Measurements from ENCODE around the gene TMEM214. TPM values are rescaled to one million over a fixed set of nuclear protein-coding genes. Genes with fewer than 3 reads are reported as not detected.
A peak's percentile ranks its signal among the peaks of the same experiment; 100 is the strongest.

Gene TMEM214, protein sequence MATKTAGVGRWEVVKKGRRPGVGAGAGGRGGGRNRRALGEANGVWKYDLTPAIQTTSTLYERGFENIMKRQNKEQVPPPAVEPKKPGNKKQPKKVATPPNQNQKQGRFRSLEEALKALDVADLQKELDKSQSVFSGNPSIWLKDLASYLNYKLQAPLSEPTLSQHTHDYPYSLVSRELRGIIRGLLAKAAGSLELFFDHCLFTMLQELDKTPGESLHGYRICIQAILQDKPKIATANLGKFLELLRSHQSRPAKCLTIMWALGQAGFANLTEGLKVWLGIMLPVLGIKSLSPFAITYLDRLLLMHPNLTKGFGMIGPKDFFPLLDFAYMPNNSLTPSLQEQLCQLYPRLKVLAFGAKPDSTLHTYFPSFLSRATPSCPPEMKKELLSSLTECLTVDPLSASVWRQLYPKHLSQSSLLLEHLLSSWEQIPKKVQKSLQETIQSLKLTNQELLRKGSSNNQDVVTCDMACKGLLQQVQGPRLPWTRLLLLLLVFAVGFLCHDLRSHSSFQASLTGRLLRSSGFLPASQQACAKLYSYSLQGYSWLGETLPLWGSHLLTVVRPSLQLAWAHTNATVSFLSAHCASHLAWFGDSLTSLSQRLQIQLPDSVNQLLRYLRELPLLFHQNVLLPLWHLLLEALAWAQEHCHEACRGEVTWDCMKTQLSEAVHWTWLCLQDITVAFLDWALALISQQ
- total RNA-seq (2014; rRNA removed; shearing (Covaris generic); ENCODE audit: low replicate concordance) = 35.7 and 47.2 TPM in 2 replicates

DNA sequence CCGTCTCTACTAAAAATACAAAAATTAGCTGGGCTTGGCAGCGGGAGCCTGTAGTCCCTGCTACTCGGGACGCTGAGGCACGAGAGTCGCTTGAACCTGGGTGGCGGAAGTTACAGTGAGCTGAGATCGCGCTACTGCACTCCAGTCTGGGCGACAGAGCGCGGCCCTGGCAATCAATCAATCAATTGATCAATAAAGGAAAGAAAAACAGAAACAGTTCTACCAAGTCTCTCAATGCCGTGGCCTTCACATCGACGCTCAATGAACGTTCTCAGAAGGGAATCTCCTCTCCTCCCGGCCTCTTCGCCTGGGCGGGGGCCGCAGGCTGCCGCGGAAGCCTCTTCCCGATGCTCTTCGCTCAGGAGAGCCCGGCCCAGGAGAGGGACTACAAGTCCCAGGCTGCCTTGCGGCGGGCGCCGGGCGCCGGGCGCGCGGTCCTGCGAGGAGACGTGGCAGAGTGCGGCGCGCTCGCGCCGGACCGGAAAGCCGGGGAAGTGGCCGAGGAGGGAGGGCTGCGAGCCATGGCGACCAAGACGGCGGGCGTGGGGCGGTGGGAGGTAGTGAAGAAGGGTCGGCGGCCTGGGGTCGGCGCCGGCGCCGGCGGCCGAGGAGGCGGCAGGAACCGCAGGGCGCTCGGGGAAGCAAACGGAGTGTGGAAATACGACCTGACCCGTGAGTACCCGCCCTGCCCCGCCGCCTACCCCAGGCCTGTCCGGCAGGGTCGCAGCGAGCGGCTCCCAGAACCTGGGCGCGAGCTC is at the start of gene TMEM214:
Gene TMEM214, plus strand, starts transcription at position 471 of the 758 bp plus-strand sequence. Its CDS starts 51 bp downstream, at position 522.
- Histone ChIP-seq H3K9me3 (no peaks in the 10 kb centered on the region), H3K4me3 (peak within 1 kb of the TSS; percentile 75), H3K36me3 (peaks cover 49% of the 10 kb centered on the region), H3K27me3 (no peaks in the 10 kb centered on the region)
- DNase-seq = peak; percentile 90

DNA sequence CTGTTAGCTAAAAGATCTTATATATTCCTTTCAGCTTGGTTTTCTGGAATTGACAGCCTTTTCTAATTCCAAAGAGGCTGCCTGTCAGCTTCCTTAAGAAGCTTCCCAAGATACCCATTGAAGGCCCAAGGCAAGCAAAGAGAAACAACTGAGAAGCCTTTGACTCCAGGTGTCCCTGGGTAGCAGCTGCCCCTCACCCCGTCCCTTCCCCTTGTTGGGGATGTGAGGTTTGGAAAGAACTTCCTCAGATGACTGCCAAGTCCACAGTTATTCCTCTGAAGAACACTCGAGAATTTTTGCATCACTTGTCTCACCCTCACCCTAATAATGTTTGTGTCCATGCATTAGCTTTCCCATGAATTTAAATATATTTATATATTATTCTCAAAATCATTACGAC is 49.0 kb upstream of the TMEM214 start:
- no peaks in the 10 kb centered on the region for H3K9me3 ChIP-seq
- H3K27me3 ChIP-seq = no peaks in the 10 kb centered on the region
- no peak for DNase-seq
- peaks cover 4% of the 10 kb centered on the region for H3K36me3 ChIP-seq
- H3K4me3 ChIP-seq = no peak overlapping the region

DNA sequence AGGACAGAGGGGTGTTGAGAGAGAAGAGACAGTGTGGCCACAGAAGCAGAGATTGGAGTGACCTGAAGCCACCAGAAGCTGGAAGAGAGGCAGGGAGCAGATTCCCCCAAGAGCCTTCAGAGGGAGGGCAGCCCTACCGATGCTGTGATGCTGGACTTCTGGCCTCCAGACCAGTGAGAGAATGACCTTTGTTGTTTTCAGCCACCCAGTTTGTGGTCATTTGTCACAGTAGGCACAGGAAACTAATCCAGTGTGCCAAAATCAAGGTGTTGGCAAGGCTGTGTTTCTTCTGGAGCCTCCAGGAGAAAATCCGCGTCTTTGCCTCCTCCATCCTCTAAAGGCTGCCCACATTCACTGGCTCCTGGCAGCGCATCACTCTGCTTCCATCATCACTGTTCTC is 47.0 kb upstream of the TMEM214 start:
- Histone ChIP-seq H3K4me3 (no peak overlapping the region), H3K36me3 (peaks cover 4% of the 10 kb centered on the region), H3K9me3 (no peaks in the 10 kb centered on the region), H3K27me3 (no peaks in the 10 kb centered on the region)
- no peak for DNase-seq

DNA sequence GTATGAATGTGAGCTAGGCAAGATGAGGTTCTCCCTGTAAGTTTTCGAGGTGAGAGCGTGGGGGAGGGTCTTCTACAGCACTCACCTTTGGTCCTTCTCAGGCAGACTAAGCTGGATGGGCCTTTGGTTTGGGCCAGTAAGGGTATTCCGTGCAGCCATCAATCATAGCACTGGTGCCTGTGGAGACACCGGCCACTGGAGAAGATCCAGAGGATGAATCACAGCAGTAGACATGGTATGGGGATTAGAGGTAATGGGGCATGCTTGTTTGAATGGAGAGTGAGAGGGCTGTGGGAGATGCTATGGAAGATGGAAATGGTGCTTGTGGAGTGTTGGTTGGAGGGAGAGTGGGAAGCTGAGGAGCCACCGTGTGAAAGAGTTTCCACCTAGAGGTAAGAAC is 46.2 kb upstream of the TMEM214 start:
- H3K27me3 ChIP-seq = no peaks in the 10 kb centered on the region
- no peak overlapping the region for H3K4me3 ChIP-seq
- DNase-seq = peak; percentile 73
- no peaks in the 10 kb centered on the region for H3K9me3 ChIP-seq
- H3K36me3 ChIP-seq = peaks cover 4% of the 10 kb centered on the region

DNA sequence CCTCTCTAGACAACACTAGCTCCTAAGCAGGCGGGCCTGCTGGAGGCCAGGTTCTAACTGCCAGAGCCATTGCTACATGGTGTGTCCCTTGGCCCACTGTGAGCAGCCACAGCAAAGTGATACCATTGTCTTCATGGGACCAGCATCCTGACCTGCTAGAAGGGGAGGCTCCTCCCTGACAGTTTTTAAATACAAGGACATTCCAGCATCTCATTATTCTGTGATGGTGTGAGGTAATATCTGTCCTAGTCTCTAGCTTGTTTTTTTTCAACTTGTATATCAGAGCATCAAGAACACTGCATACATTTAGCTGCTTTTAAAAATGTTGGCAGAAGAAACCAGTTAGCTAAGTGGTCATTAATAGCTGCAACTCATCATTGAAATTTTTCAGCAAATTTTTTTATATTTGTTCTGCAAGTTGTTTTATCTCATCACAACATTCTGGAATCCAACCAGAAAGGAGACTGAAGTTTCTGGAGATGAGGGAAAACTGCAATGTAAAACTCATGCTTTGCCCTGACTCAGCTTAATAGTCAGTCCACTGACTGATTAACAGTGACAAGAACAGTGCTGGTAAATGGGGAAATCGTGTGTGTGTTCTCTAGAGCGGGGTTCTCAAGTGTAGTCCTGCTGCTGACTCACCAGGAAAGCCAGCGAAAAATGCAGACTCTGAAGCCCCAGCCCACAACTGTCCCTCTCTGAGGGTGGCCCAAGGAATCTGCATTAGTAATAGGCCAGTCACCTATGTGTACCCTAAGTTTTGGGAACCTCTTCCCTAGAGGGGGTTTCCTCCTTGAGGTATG is 44.5 kb upstream of the TMEM214 start:
- no peaks in the 10 kb centered on the region for H3K27me3 ChIP-seq
- no peaks in the 10 kb centered on the region for H3K9me3 ChIP-seq
- peaks cover 4% of the 10 kb centered on the region for H3K36me3 ChIP-seq
- DNase-seq = peak; percentile 31
- H3K4me3 ChIP-seq = no peak overlapping the region

DNA sequence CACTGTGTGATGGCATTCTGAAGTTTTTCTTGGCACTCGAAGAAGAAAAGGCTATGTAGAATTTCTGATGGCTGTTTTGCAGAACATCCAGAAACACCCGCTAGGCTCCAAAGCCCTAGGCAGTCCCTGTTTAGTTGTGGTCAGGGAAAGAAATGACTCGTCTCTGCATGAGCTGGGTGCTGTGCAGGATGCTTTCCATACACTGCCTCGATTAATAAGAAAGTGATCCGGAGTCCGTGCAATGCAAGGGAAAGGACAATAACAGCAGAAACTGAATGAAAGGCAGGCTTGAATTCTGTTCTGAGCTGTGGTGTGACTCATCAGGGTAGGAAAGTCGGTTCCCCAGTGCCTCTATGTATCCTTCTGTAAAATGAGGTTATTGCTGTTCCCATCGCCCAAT is 43.6 kb upstream of the TMEM214 start:
- Histone ChIP-seq H3K4me3 (no peak overlapping the region), H3K9me3 (no peaks in the 10 kb centered on the region), H3K27me3 (no peaks in the 10 kb centered on the region), H3K36me3 (peaks cover 4% of the 10 kb centered on the region)
- DNase-seq = peak; percentile 42

DNA sequence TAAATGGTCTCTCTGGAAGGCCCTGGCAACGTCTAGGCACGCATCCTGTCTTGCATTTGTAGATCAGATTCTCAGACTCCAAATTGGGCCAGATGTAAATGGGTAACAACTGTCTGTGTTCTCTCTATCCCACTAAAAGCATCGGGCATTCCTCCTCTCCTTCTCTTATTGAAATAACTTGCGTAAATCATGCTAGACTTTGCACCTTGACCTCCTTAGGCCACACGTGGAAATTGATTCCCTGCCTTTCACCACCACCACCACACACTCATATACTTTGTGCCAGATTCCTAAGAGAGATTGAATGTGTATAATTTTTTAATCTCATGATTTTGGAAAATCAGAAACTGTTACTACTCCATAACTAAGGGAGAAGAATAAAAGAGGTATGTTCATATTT is 41.0 kb upstream of the TMEM214 start:
- DNase-seq = no peak
- Histone ChIP-seq H3K4me3 (no peak overlapping the region), H3K27me3 (no peaks in the 10 kb centered on the region), H3K36me3 (no peaks in the 10 kb centered on the region), H3K9me3 (no peaks in the 10 kb centered on the region)

DNA sequence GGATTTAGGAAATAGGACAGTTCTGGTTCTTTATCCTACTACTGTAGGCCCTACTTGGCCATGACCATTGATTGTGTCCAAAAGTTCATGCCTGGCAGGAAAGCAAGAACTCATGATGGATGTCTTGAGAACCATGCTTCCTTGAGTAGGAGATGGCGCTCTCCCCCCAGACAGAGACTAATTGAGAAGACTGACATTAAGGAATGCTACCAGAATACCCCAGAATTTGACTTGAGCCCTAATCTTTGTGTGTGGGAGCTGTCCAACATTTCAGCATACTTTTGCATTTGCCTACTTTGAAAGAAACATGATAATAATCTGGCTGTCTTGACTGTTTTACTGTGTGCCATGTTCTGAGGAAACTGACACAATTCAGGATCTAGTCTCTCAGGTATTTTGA is 39.0 kb upstream of the TMEM214 start:
- no peaks in the 10 kb centered on the region for H3K27me3 ChIP-seq
- DNase-seq = no peak
- H3K9me3 ChIP-seq = no peaks in the 10 kb centered on the region
- H3K4me3 ChIP-seq = no peak overlapping the region
- H3K36me3 ChIP-seq = no peaks in the 10 kb centered on the region

DNA sequence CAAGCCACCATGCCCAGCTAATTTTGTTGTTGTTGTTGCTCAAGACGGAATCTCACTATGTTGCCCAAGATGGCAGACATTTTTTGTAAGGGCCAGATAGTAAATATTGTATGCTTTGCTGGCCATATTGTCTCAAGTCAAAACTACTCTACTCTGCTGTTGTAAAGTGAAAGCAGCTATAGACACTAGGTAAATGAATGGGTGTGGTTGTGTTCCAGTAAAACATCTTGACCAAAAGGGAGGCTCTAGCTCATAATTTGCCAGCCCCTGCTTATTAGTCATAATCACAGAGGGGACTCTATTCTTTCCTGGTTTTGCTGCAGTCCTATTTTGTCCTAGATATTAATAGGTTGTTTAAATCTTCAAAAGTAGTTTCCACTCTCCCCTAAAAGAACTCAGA is 37.8 kb upstream of the TMEM214 start:
- Histone ChIP-seq H3K4me3 (no peak overlapping the region), H3K9me3 (no peaks in the 10 kb centered on the region), H3K36me3 (no peaks in the 10 kb centered on the region), H3K27me3 (no peaks in the 10 kb centered on the region)
- no peak for DNase-seq

DNA sequence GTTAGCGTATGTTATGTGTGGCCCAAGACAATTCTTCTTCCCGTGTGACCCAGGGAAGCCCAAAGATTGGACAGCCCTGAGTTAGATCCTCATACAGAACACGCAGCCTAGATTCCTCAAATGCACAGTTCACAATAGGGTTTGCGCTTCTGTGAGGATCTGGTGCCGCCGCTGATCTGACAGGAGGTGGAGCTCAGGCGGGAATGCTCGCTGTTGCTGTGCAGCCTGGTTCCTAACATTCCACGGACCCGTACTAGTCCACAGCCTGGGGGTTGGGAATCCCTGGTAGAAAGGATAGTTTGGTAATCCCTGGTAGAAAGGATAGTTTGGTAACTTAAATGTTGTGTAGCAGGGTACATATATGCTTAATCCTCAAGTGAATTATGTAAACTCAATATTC is 35.4 kb upstream of the TMEM214 start:
- Histone ChIP-seq H3K9me3 (no peaks in the 10 kb centered on the region), H3K36me3 (no peaks in the 10 kb centered on the region)

DNA sequence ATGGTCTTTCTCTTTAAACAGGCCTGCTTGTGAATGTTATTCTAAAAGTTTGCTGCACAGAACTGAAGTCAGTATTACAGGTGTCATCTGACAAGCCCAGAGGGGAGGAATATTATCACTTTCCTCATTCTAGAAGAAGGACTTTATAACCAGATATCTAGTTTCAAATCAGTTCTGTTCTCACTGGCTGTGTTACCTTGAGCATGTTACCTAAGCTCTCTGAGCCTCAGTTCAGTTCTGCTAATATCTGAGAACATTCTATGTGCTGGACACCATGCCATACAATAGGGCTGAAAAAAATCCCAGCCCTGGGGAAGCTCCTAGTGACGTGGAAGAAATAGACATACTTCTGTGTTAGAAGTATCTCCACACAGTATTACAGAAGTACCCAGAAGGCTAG is 34.4 kb upstream of the TMEM214 start:
- no peak for DNase-seq
- no peaks in the 10 kb centered on the region for H3K27me3 ChIP-seq

More for the DNA sequence above, 35.4 kb upstream of the TMEM214 start:
- Histone ChIP-seq H3K4me3 (no peak overlapping the region), H3K27me3 (no peaks in the 10 kb centered on the region)
- no peak for DNase-seq

DNA sequence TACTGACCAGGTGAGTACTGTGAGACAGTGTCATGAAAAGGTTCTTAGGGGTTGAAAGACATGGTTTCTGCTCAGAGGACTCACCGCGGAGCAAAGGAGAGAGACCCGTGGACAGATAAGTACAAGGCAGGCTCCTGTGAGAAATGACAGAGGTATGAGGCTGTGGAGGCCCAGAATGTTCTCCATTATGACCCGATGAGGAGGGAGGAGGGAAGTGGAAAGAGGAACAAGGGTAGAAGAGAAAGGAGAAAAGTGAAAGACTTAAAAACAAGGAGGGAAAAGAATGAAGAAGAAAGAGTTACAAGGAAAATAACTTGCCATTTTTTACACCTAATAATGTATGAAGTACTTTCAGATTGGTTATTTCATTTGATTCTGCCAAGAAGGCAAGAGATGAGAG is 32.5 kb upstream of the TMEM214 start:
- Histone ChIP-seq H3K9me3 (no peaks in the 10 kb centered on the region), H3K36me3 (no peaks in the 10 kb centered on the region), H3K27me3 (no peaks in the 10 kb centered on the region), H3K4me3 (no peak overlapping the region)
- DNase-seq = no peak

More for the DNA sequence above, 34.4 kb upstream of the TMEM214 start:
- H3K9me3 ChIP-seq = no peaks in the 10 kb centered on the region
- H3K4me3 ChIP-seq = no peak overlapping the region
- no peaks in the 10 kb centered on the region for H3K36me3 ChIP-seq

DNA sequence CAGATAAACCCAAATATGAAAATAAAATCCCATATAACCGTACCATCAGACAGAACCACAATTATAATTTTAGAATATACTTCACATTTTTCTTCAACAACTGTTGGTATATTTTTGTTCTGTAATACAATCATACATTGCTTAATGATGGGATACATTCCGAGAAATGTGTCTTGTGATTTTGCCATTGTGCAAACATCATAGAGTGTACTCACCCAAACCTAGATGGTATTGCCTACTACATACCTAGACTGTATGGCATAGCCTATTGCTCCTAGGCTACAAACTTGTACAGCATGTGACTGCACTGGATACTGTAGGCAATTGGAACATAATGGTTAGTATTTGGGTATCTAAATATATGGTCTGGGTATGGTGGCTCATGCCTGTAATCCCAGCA is 31.8 kb upstream of the TMEM214 start:
- no peak for DNase-seq
- Histone ChIP-seq H3K4me3 (no peak overlapping the region), H3K27me3 (no peaks in the 10 kb centered on the region), H3K36me3 (no peaks in the 10 kb centered on the region), H3K9me3 (no peaks in the 10 kb centered on the region)

DNA sequence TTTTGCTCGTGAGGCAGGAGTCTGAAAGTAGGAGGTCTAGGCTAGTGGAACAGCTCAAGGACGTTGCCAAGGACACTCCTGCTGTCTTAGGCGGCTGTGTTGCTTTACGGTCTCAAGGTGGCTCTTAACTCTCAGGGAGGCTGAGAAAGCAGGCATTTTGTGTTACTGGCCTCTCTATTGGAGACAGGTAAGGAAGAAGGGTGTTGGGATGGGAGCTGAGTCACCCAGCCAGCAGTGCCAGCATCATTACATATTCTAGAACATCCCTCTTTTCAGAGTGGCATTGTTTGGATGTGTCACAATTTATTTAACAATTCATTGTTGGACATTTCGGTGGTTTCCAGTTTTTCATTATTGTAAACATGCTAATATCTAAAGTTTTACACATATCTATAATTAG is 30.8 kb upstream of the TMEM214 start:
- H3K36me3 ChIP-seq = no peaks in the 10 kb centered on the region
- no peaks in the 10 kb centered on the region for H3K27me3 ChIP-seq
- peak; percentile 38 for DNase-seq
- no peaks in the 10 kb centered on the region for H3K9me3 ChIP-seq
- H3K4me3 ChIP-seq = no peak overlapping the region

DNA sequence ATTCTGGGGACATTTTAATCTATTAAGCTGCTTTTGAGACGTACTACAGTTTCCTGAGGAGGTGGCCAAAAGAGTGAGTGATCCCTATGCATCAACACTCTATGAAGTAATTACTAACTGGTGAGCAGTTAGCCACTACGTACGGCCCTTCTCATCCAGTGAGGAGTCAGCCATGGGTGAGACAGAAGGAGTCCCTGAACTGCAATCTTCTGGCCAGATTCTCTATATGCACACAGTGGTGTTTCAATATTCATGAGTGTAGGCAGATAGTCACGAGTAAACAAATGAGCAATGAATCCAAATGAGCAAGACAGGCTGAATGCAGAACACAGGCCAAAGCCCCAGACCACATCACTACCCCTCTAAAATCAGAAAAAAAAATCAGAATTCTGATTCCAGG is 29.8 kb upstream of the TMEM214 start:
- DNase-seq = peak; percentile 80
- H3K4me3 ChIP-seq = no peak overlapping the region
- H3K27me3 ChIP-seq = no peaks in the 10 kb centered on the region
- no peaks in the 10 kb centered on the region for H3K9me3 ChIP-seq
- H3K36me3 ChIP-seq = no peaks in the 10 kb centered on the region

DNA sequence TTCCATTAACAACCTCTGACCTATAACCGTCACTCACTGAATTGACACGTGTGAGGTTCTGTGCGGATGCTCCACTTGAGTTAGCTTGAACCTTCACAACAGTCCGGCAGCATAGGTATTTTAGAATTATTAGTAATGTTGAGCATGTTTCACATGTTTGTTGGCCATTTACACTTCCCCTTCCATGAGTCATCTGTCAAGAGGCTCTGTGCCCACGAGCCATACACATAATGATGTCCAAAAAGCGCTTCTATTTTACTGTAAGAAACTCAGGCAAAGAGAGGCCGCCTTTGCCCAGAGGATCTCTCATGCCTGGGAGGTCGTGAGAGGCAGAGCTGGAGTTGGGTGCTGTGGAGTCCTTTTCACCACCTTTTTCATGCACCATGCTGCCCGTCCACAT is 28.9 kb upstream of the TMEM214 start:
- DNase-seq = peak; percentile 79
- H3K4me3 ChIP-seq = no peak overlapping the region
- no peaks in the 10 kb centered on the region for H3K27me3 ChIP-seq
- no peaks in the 10 kb centered on the region for H3K9me3 ChIP-seq
- no peaks in the 10 kb centered on the region for H3K36me3 ChIP-seq
